Measurements from ENCODE around the gene LENEP.
A peak's percentile ranks its signal among the peaks of the same experiment; 100 is the strongest.

The LENEP gene

DNA sequence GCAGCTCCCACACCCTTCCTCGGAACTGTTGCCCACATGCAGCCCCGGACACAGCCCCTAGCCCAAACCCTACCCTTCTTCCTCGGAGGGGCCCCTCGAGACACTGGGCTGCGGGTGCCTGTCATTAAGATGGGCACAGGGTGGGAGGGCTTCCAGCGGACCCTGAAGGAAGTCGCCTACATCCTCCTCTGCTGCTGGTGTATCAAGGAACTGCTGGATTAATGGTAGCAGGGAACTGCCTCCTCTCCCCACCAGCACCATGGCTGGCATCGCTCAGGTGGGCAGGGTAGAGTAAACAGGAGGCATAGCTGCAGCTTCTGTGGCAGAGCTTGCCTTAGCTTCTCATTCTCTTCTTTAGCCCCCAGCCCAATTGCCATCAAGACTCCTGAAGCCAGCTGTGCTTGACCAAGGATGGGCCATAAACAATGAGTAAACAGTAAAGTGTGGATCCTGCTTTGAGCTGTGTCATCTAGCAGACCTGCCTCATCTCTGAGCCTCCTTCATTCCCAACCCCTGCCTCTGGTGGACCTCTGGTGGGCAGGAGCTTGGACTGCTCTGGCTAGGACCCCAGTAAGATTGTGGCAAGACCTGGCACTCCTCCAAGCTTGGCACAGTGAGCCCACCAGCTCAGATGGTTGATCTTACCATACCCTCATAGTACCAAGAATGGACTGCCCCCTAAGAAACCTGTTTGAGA, at the start of gene LENEP:
LENEP (plus strand) TSS at position 15 of the 697 bp plus-strand sequence; CDS start at position 37, 22 bp downstream.
- DNase-seq = no peak

GRCh38 chr1:154943649-154944400, 49.6 kb upstream of the LENEP start:
- peak; percentile 47 to 64 for DNase-seq

DNA sequence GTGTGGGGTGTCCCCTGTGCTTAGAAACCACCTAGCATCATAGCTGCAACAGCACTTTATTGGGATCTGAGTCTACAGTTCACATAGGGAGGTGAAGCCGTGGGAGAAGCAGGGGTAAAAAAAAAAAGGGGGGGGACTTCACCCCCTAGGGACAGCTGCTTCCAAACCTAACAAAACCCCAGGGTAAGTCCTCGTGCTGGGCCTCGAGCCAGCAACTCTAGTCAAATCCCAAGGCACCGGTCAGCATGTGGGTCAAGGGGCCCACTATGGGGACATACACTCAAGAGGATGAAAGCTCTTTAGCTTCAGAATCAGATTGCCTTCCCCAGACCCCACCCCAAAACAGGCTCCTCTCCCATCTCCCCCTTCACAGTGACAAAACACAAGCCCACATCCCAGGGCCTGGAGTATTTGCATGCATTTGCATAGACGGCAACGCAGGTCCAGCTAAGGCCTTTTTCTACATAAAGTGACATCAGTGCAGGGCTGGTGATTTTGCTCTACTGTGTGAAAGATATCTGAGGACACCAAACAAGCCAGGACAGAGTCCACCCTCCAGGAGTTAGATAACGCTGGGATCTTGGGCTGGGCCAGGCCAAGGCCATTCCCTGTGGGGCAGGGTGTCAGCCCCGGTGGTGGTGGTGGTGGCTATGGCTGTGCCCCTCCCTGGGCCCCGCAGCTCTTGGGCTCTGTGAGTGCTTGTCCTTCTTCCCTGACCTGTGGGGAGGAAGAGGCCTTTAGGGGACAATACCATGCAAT, 48.8 kb upstream of the LENEP start:
- DNase-seq = no peak

- no peak for DNase-seq
Observed at GRCh38 chr1:154945160-154945961, 48.0 kb upstream of the LENEP start.

- no peak for DNase-seq
Observed at GRCh38 chr1:154945962-154946850, 47.2 kb upstream of the LENEP start.

DNA sequence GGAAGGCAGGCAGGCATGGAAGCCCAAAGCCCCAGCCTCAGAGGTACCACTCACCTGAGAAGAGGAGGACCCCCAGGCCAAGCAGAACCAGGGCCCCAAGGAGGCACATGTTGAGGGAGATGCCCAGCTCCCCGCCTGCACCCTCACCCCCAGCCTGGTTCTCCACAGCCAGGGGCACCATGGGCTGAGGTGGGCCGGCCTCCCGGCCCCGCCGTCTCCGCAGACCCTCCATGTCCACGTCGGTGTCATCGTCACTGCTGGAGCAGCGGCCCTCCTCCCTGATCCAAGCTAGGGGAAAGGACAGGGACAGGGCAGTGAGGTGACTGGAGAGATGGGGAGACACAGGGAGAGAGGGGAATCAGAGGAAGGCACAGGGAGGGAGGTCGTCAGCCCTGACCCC, 45.3 kb upstream of the LENEP start:
- DNase-seq = no peak

DNA sequence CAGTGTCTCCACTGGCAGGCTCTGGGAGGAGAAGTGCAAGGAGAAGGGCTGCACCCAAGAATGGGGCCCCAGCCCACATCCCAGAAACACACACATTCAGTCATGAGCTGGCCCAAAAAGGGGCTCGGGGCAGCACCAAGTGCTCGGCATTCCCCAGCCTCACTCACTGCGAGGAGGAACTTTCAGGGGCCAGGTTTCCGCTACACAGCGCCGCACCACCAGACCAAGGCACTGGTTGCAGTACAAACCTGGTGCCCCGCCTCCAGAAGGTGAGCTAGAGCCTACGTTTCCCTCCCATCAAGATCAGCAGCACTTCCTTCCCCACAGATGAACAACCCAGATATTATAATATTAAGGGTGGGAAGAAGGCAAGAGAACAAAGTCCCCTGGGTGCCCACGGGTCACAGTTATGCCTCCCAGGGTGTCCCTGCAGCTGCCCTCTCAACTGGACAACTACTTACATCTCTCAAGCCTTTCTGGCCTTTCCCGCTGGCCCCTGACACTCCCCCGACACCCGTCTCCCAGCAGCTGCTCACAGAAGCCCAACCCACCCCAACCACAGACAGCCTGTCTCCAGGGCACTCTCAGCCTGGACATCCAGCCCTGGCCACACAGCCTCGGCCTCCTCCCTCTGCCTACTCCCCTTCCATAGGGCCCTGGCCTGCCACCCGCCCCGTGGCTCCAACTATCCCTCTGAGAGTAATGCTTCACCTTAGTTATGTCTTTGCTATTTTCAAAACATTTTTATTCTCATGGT, 41.3 kb upstream of the LENEP start:
- no peak for DNase-seq

- no peak for DNase-seq
Observed at GRCh38 chr1:154952664-154953063, 40.7 kb upstream of the LENEP start.

DNA sequence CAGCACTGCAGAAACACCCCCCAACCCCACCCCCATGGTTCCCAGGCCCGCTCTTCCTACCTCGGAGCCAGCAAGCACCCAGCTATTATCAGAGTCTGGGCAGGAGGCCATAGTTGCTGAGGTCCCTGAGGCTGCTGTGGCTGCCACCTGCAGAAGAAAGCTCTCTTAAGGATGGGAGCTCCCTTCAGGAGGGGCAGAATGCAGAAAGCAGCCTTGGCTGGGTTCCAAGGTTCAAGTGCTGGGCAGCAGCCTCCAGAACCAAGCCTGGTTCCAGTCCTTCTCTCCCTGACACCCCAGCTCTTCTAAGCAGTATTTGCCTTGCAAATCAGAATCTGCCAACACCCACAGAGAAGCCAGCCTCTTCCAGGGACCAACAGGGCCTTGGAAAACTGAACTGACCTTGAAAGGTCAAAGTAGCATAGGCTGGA, 39.8 kb upstream of the LENEP start:
- no peak for DNase-seq

DNA sequence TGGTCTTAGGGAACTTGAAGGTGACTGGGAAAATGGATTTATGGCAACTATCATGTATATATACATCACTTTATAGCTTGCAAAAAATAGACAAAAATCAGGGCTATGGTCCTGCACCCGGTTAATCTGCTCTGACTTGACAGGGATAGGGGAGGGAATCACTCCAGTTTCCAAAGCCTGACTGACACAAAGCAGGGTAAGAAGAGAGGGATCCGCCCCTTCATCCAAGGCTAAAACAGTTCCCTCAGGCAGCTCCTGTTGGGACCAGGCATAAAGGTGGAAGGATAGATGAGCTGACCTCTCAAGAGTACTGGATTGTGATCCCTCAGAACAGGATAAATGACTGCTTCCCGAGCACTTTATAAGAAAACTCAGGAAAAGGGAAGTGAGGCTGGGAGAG, 38.8 kb upstream of the LENEP start:
- no peak for DNase-seq

- peak; percentile 41 to 62 for DNase-seq
Observed at GRCh38 chr1:154955039-154955717, 38.2 kb upstream of the LENEP start.

DNA sequence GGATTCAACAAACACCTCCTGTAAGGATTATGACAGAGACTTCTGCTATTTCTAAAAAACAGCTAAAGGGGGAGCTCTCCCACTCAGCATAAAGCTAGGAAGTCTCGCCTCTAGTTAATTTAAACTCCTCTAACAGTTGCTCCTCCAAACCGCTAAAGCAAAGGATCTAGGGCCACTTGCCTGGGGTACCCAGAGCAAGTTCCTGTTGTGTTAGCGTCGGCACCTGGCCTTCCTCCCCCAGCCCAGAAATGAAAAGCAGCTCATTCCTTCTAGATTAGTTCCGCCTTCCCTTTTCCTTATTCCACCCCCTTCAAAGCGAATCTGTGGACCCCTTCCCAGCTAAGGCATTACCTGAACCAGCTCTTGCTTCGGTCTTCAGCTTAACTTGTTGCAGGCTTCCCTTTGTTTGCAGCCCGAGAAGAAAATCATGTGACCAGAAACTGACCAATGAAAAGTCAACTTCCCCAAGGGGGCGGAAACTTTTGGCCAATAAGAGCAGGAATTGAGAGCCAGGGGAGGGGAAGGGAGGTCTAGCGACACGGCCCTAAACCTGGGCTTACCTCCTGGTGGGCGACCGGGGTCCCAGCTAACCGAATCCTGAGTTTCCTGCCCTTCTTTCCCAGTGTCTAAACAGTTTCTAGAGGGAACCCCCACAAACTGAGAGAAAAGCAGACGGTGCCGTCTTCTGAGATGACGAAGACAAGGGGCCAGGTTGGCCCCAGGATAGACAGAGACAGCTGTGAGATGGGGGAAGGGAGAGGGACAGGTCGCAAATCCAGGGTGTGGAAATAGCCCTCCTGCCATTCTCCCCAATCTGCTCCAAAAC, 37.5 kb upstream of the LENEP start, which contains the start of gene PBXIP1:
PBXIP1 (minus strand) TSS at position 382 of the 826 bp plus-strand sequence. CDS start 2,378 bp downstream, outside the sequence.
- DNase-seq = peak; percentile 89 to 93

- DNase-seq = no peak
Observed at GRCh38 chr1:154956544-154956941, 36.8 kb upstream of the LENEP start.

GRCh38 chr1:154957091-154957657, 36.2 kb upstream of the LENEP start:
- DNase-seq = no peak

DNA sequence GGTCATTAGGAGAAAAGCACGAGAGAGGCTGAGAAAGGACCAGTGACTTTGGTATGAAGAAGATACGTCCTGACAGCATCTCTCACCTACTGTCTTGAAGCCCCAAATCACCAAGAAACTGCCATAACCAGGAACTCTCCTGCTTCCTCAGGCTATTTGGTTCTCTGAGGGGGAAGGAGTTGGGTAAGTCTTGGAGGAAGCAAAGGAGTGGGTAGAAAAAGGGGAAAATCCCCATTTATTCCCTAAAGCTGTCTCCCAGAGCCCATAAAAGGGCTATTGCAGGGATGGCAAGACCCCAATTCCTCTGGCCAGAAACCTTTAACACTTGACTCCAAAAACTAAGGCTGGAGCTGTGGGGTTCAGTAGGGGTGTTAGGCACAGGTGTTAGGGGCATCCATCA, 35.4 kb upstream of the LENEP start:
- DNase-seq = no peak

GRCh38 chr1:154958681-154959425, 34.5 kb upstream of the LENEP start:
- no peak for DNase-seq

DNA sequence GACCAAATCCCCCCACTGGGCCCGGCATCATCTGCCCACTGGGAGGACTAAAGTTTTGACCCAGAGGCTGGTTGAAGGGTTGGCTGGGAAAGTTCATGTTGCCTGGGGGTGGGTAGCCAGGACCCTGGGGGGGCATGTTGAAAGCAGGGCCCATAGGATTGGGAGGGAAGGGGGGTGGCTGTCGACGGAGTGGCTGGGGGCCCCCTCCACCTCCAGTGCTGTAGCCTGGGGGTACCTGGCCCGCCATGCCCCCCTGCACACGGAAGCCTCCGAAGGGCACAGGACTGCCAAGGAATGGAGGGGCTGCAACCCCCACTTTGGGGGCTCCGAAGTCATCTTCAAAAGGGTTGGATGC, 34.0 kb upstream of the LENEP start:
- no peak for DNase-seq

- DNase-seq = no peak
Observed at GRCh38 chr1:154960446-154961136, 32.8 kb upstream of the LENEP start.
